Suprapubic skin (tissue), 3 donors: ENCODE measurements around the gene MCOLN1.

Source experiments
- CTCF ChIP-seq, 2 donors: fragments of 200-600 bp in 1 of 2; fragments of 450-650 bp in 1 of 2; sonication (generic) in 1 of 2; IDR thresholded peaks; one replicate each; pipeline ENCODE4 v1.5.1; 2016 to 2019; ENCODE audit warnings: antibody characterized with exemption in 2 of 2, mild to moderate bottlenecking in 1 of 2, moderate library complexity in 1 of 2
- POLR2A ChIP-seq, 2 donors: fragments of 450-650 bp; IDR thresholded peaks; one replicate each; pipeline ENCODE4 v1.6.1; 2017; ENCODE audit warnings: antibody characterized with exemption in 2 of 2, mild to moderate bottlenecking in 2 of 2, moderate library complexity in 2 of 2

GRCh38 chr19:7541828-7542443 is 19.5 kb downstream of the MCOLN1 start:
- TF ChIP-seq CTCF (IDR thresholded peaks at IDR 0.05) (no peak), POLR2A (IDR thresholded peaks at IDR 0.05) (no peak)
